Hepatocyte (in vitro differentiated cells): Measurements from ENCODE around the gene TTC7B. TPM values are rescaled to one million over a fixed set of nuclear protein-coding genes. Genes with fewer than 3 reads are reported as not detected.
A peak's percentile ranks its signal among the peaks of the same experiment; 100 is the strongest.

Experiments used
- DNase-seq: peaks from one replicate; pipeline ENCODE4 v3.0.0-alpha.2; 2016; ENCODE audit warnings: low spot score
- H2AFZ ChIP-seq: fragments of 200-600 bp; sonication (generic); 2 replicates; pipeline ENCODE4 v1.6.0; 2016; ENCODE audit warnings: antibody characterized with exemption, mild to moderate bottlenecking
- H3K27ac ChIP-seq: fragments of 200-600 bp; sonication (generic); 2 replicates; pipeline ENCODE4 v1.5.1; 2016; ENCODE audit warnings: mild to moderate bottlenecking
- H3K27me3 ChIP-seq: fragments of 200-600 bp; sonication (generic); 2 replicates; pipeline ENCODE4 v1.6.1; 2016
- H3K36me3 ChIP-seq: fragments of 200-600 bp; sonication (generic); replicated peaks from 2 replicates; pipeline ENCODE4 v1.5.1; 2016; ENCODE audit warnings: low read depth; ENCODE audit not compliant: insufficient read depth
- H3K4me1 ChIP-seq: fragments of 200-600 bp; sonication (generic); 2 replicates; pipeline ENCODE4 v1.5.1; 2016; ENCODE audit warnings: mild to moderate bottlenecking, moderate library complexity; ENCODE audit not compliant: insufficient read depth
- H3K4me2 ChIP-seq: fragments of 200-600 bp; sonication (generic); 2 replicates; pipeline ENCODE4 v1.6.0; 2016
- H3K4me3 ChIP-seq: fragments of 200-600 bp; sonication (generic); 2 replicates; pipeline ENCODE4 v1.5.1; 2016; ENCODE audit warnings: mild to moderate bottlenecking
- H3K79me2 ChIP-seq: fragments of 200-600 bp; sonication (generic); 2 replicates; pipeline ENCODE4 v1.6.0; 2017; ENCODE audit warnings: mild to moderate bottlenecking
- H3K9me2 ChIP-seq: fragments of 200-600 bp; sonication (generic); replicated peaks from 2 replicates; pipeline ENCODE4 v1.6.0; 2017; ENCODE audit warnings: mild to moderate bottlenecking; ENCODE audit not compliant: insufficient read depth
- H3K9me3 ChIP-seq: fragments of 200-600 bp; sonication (generic); 2 replicates; pipeline ENCODE4 v1.5.1; 2016; ENCODE audit warnings: low read depth, mild to moderate bottlenecking
- H4K20me1 ChIP-seq: fragments of 200-600 bp; sonication (generic); 2 replicates; pipeline ENCODE4 v1.6.0; 2016; ENCODE audit warnings: mild to moderate bottlenecking; ENCODE audit not compliant: insufficient read depth, poor library complexity, severe bottlenecking
- EZH2 ChIP-seq: fragments of 200-600 bp; sonication (generic); IDR thresholded peaks from 2 replicates; pipeline ENCODE4 v1.6.1; 2016; ENCODE audit warnings: antibody characterized with exemption, mild to moderate bottlenecking, borderline replicate concordance
- EZH2phosphoT487 ChIP-seq: fragments of 200-600 bp; sonication (generic); IDR thresholded peaks from one replicate; pipeline ENCODE4 v1.6.1; 2018; ENCODE audit warnings: antibody characterized with exemption, mild to moderate bottlenecking, low read depth, moderate library complexity; ENCODE audit not compliant: unreplicated experiment, severe bottlenecking
- WGBS: methylation state at CpG from one replicate; pipeline ENCODE4 v1.1.6; 2016; ENCODE audit warnings: low lambda C conversion rate; ENCODE audit errors: missing lambda C conversion rate; 5-methylcytosine and 5-hydroxymethylcytosine counted together
- polyA plus RNA-seq: library from polyadenylated mRNA; unstranded; fragments of >200 nt; fragmentation: Nextera tagmentation; extraction: Ambion mirVana; gene quantifications from 2 replicates; pipeline ENCODE4 v1.2.1, GENCODE V29; 2016
- total RNA-seq: library from RNA; depleted of rRNA; stranded (reverse); fragments of >200 nt; gene quantifications from 2 replicates; pipeline ENCODE4 v1.2.3, GENCODE V29; 2014
- TF ChIP-seq, protein P1 (sequence below): fragments of 200-600 bp; sonication (generic); IDR thresholded peaks from 2 replicates; pipeline ENCODE4 v1.5.1; 2016; ENCODE audit warnings: antibody characterized with exemption, mild to moderate bottlenecking; ENCODE audit not compliant: poor library complexity

TTC7B gene
- total and polyA plus RNA-seq, 2 experiments from 2014 or later, result 10.7 to 25.5 TPM

GRCh38 chr14:90720336-90720735 is 95.9 kb downstream of the TTC7B start:
- no peaks in the 10 kb centered on the region for H3K9me3 ChIP-seq
- no peaks in the 10 kb centered on the region for H3K9me2 ChIP-seq
- TF ChIP-seq, protein P1, sequence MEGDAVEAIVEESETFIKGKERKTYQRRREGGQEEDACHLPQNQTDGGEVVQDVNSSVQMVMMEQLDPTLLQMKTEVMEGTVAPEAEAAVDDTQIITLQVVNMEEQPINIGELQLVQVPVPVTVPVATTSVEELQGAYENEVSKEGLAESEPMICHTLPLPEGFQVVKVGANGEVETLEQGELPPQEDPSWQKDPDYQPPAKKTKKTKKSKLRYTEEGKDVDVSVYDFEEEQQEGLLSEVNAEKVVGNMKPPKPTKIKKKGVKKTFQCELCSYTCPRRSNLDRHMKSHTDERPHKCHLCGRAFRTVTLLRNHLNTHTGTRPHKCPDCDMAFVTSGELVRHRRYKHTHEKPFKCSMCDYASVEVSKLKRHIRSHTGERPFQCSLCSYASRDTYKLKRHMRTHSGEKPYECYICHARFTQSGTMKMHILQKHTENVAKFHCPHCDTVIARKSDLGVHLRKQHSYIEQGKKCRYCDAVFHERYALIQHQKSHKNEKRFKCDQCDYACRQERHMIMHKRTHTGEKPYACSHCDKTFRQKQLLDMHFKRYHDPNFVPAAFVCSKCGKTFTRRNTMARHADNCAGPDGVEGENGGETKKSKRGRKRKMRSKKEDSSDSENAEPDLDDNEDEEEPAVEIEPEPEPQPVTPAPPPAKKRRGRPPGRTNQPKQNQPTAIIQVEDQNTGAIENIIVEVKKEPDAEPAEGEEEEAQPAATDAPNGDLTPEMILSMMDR, result no peak
- TF ChIP-seq EZH2 (no peak), EZH2phosphoT487 (no peak)
- H3K4me1 ChIP-seq, result no peaks in the 10 kb centered on the region
- H3K36me3 ChIP-seq, result no peaks in the 10 kb centered on the region
- no peaks in the 10 kb centered on the region for H4K20me1 ChIP-seq
- no peak overlapping the region for H2AFZ ChIP-seq
- no peak overlapping the region for H3K4me2 ChIP-seq
- WGBS, result 66% methylated on average over 7 of the region's 7 CpGs
- no peak for DNase-seq
- no peaks in the 10 kb centered on the region for H3K79me2 ChIP-seq
- H3K27ac ChIP-seq, result no peak overlapping the region
- no peaks in the 10 kb centered on the region for H3K27me3 ChIP-seq
- no peak overlapping the region for H3K4me3 ChIP-seq

DNA sequence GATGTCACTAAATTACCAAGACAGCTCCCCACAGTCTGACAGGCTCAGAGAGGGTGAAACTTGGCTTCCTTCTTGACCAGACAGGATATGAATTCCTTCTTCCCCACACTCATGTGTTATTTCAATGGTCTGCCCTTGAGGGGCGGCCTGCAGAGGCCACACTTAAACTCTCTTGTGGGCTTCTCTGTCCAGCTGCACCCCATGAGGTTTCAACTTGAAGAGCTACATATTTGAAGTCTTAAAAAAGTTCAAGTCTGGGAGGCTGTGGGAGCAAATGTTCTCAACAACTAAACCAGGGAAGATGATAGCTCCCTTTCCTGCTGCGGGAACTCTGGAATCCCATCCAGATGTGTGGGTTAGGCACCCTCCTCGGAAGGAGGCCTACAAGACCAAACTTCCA is 98.3 kb downstream of the TTC7B start:
- TF ChIP-seq EZH2 (no peak), EZH2phosphoT487 (no peak)
- TF ChIP-seq, protein P1, result no peak

DNA sequence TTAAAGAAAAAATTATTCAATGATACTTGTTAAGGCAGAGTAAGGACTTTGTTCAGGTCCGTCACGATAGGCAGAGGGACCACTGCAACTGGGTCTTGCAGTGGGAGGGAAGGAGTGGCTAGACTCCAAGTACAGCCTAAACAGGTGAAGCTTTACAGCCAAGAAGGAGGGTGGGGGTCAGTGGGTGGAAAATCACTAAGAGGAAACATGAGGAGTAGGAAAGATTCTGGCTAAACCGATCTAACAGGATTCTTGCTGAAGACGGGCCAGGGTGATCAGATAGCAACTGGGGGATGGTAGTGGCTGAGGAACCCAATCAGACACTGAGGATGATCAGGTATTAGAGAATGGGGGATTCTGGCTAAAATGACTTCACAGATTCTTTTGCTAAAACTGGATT is 100.2 kb downstream of the TTC7B start:
- no peak for DNase-seq
- Histone ChIP-seq H3K27ac (peak overlapping the region; percentile 75), H4K20me1 (no peaks in the 10 kb centered on the region), H3K27me3 (no peaks in the 10 kb centered on the region), H2AFZ (no peak overlapping the region), H3K4me2 (no peak overlapping the region), H3K4me1 (no peaks in the 10 kb centered on the region), H3K9me3 (no peaks in the 10 kb centered on the region), H3K4me3 (no peak overlapping the region), H3K9me2 (no peaks in the 10 kb centered on the region), H3K79me2 (no peaks in the 10 kb centered on the region), H3K36me3 (no peaks in the 10 kb centered on the region)
- no peak for TF ChIP-seq EZH2phosphoT487
- TF ChIP-seq, protein P1, result no peak
- TF ChIP-seq EZH2, result no peak
- 69% methylated on average over 4 of the region's 4 CpGs for WGBS

More for the DNA sequence above, 98.3 kb downstream of the TTC7B start:
- no peaks in the 10 kb centered on the region for H3K79me2 ChIP-seq
- H4K20me1 ChIP-seq, result no peaks in the 10 kb centered on the region
- no peak overlapping the region for H3K4me2 ChIP-seq
- no peaks in the 10 kb centered on the region for H3K9me3 ChIP-seq
- H3K4me1 ChIP-seq, result no peaks in the 10 kb centered on the region
- no peaks in the 10 kb centered on the region for H3K27me3 ChIP-seq
- 73% methylated on average over 3 of the region's 3 CpGs for WGBS
- no peak for DNase-seq
- H3K27ac ChIP-seq, result no peak overlapping the region
- no peak overlapping the region for H2AFZ ChIP-seq
- H3K36me3 ChIP-seq, result no peaks in the 10 kb centered on the region
- no peaks in the 10 kb centered on the region for H3K9me2 ChIP-seq
- no peak overlapping the region for H3K4me3 ChIP-seq

- Histone ChIP-seq H3K79me2 (no peaks in the 10 kb centered on the region), H3K9me2 (no peaks in the 10 kb centered on the region), H3K27ac (peak overlapping the region; percentile 44), H2AFZ (no peak overlapping the region), H3K36me3 (no peaks in the 10 kb centered on the region), H3K4me3 (no peak overlapping the region), H3K27me3 (no peaks in the 10 kb centered on the region), H3K9me3 (no peaks in the 10 kb centered on the region), H3K4me2 (no peak overlapping the region), H4K20me1 (no peaks in the 10 kb centered on the region), H3K4me1 (no peaks in the 10 kb centered on the region)
- TF ChIP-seq, protein P1, result no peak
- TF ChIP-seq EZH2, result no peak
- TF ChIP-seq EZH2phosphoT487, result no peak
- 97% methylated on average over 2 of the region's 2 CpGs for WGBS
- DNase-seq, result no peak
Observed at GRCh38 chr14:90715495-90715894, 100.7 kb downstream of the TTC7B start.
